ENCODE data around the gene IFT122. TPM values are rescaled to one million over a fixed set of nuclear protein-coding genes. Genes with fewer than 3 reads are reported as not detected.

Gene IFT122
- 10.8 and 21.8 TPM in 2 replicates for total RNA-seq

GRCh38 chr3:129439817-129440617 is at the start of gene IFT122, which contains the start of gene MBD4:
Gene IFT122, plus strand, starts transcription at chr3:129440224. Its CDS starts 107 bp downstream, at chr3:129440331.
Gene MBD4, minus strand, starts transcription at chr3:129439948. Its CDS starts 115 bp downstream, at chr3:129439833.

GRCh38 chr3:129428376-129429079 is 11.5 kb upstream of the IFT122 start, which contains the start of gene EFCAB12:
Gene EFCAB12, minus strand, starts transcription at chr3:129428636. Its CDS starts 148 bp downstream, at chr3:129428488.

DNA sequence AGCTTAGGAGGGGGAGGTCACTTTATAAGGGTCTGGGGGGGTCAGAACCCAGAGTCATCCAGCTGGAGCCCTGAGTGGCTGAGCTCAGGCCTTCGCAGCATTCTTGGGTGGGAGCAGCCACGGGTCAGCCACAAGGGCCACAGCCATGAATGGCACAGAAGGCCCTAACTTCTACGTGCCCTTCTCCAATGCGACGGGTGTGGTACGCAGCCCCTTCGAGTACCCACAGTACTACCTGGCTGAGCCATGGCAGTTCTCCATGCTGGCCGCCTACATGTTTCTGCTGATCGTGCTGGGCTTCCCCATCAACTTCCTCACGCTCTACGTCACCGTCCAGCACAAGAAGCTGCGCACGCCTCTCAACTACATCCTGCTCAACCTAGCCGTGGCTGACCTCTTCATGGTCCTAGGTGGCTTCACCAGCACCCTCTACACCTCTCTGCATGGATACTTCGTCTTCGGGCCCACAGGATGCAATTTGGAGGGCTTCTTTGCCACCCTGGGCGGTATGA is 88.6 kb downstream of the IFT122 start, which contains the start of gene RHO:
RHO (plus strand) TSS at position 51 of the 512 bp plus-strand sequence; CDS start at position 146, 95 bp downstream.

GRCh38 chr3:129543156-129543790 is 103.2 kb downstream of the IFT122 start, which contains the start of gene H1-8:
Gene H1-8, plus strand, starts transcription at chr3:129543175. Its CDS starts 44 bp downstream, at chr3:129543219.

Other genes starting within 250 kb of the IFT122 start
- gene COPG1, start 190.6 kb upstream of the IFT122 start, total RNA-seq = 157 and 220 TPM in 2 replicates
- gene HMCES, start 161.4 kb upstream of the IFT122 start, total RNA-seq = 14.7 and 35.7 TPM in 2 replicates
- 0.12 and 0.34 TPM in 2 replicates for gene EFCAB12, start 11.6 kb upstream of the IFT122 start, total RNA-seq
- 14.8 and 21.6 TPM in 2 replicates for gene MBD4, start 276 bp upstream of the IFT122 start, total RNA-seq
- not detected in 2 replicates for gene RHO, start 88.4 kb downstream of the IFT122 start, total RNA-seq
- not detected in 2 replicates for gene H1-8, start 103.0 kb downstream of the IFT122 start, total RNA-seq
- gene PLXND1, start 166.5 kb downstream of the IFT122 start, total RNA-seq = 139 and 155 TPM in 2 replicates

Data from pericardium fibroblast (primary cell).